ENCODE data around the gene MACROD2.

GRCh38 chr20:14260367-14260766 lies 265.1 kb downstream of the MACROD2 start:
- TF ChIP-seq TAF1 (IDR thresholded peaks at IDR 0.05; ENCODE audit: borderline replicate concordance, insufficient read depth, low read length) (no peak), POLR2AphosphoS5 (IDR thresholded peaks at IDR 0.05; ENCODE audit: low read depth, low read length) (no peak)
